Measurements from ENCODE around the gene EEFSEC. TPM values are rescaled to one million over a fixed set of nuclear protein-coding genes. Genes with fewer than 3 reads are reported as not detected.

EEFSEC gene
- total and polyA plus RNA-seq, 4 donors: 9.8 to 20.1 (median 11.6) TPM

DNA sequence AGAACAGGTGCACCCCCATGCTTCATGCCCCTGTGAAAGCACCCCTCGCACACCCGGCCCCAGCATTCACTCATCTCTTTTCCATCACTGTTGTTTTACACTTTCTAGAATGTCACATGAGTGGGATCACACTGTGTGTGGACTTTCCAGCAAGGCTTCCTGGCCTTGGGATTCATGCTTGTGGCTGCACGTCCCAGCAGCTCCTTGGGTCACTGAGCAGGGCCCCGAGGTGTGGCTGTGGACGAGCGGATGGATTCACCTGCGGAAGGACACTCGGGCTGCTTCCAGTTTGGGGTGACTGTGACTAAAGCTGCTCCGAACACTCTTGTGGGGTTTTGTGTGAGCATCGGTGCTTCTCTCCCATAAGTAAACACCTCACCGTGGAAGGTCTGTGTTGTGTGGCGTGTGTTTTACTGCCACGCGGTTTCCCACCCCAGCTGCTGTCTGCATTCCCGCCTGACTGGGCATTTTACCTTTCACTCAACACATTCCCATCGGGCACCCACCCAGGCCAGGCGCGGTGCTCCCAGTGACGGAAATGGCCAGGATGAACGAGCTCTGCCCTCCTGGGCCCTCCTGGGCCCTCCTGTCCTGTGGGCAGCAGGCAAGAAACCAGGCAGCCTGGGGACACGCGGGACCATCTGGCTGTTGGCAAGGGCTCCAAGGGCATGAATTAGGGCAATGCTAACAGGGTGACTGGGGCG, 272.0 kb downstream of the EEFSEC start:
- WGBS, 2 donors: 89 to 94% methylated on average over 23 of the region's 23 CpGs
- ATAC-seq (ENCODE audit: insufficient read depth, low FRiP score) (no peak), DNase-seq (no peak)
- Histone ChIP-seq H3K9me3 (ENCODE audit: control insufficient read depth in 4 of 4, insufficient read depth in 3 of 4, low read length in 3 of 4) (no peaks in the 10 kb centered on the region), H3K27ac (ENCODE audit: low read depth in 1 of 2, low read length in 1 of 2) (no peak overlapping the region), H3K36me3 (ENCODE audit: control insufficient read depth in 4 of 4, insufficient read depth in 4 of 4, low read length in 4 of 4) (no peaks in the 10 kb centered on the region), H3K4me3 (no peak overlapping the region), H3K4me1 (ENCODE audit: control insufficient read depth in 5 of 5, insufficient read depth in 5 of 5, low read length in 5 of 5) (peaks cover 0 to 2% (median 0%) of the 10 kb centered on the region in 5 donors), H3K9ac (ENCODE audit: insufficient read depth in 1 of 2, low read length in 2 of 2) (no peak overlapping the region), H3K27me3 (ENCODE audit: control insufficient read depth in 3 of 3, insufficient read depth in 3 of 3, low read length in 2 of 3) (peaks cover 0 to 7% (median 0%) of the 10 kb centered on the region in 3 donors)
- TF ChIP-seq, protein P1, sequence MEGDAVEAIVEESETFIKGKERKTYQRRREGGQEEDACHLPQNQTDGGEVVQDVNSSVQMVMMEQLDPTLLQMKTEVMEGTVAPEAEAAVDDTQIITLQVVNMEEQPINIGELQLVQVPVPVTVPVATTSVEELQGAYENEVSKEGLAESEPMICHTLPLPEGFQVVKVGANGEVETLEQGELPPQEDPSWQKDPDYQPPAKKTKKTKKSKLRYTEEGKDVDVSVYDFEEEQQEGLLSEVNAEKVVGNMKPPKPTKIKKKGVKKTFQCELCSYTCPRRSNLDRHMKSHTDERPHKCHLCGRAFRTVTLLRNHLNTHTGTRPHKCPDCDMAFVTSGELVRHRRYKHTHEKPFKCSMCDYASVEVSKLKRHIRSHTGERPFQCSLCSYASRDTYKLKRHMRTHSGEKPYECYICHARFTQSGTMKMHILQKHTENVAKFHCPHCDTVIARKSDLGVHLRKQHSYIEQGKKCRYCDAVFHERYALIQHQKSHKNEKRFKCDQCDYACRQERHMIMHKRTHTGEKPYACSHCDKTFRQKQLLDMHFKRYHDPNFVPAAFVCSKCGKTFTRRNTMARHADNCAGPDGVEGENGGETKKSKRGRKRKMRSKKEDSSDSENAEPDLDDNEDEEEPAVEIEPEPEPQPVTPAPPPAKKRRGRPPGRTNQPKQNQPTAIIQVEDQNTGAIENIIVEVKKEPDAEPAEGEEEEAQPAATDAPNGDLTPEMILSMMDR (IDR thresholded peaks at IDR 0.05; ENCODE audit: control extremely low read depth, extremely low read depth): no peak

DNA sequence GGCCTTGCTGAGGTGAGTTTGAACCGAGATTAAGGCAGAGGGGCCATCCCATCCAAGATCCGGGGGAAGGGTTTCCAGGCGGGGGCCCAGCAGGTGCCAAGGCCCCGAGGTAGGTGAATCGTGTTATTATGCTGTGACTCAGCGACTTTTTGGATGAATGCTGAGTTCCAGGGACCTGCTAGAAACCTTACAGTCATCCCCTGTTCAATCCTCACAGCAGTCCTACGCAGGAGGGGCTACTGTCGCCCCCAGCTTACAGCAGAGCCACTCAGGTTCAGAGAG, 272.5 kb downstream of the EEFSEC start:
- DNase-seq (no peak), ATAC-seq (ENCODE audit: insufficient read depth, low FRiP score) (no peak)
- H3K4me1 ChIP-seq (ENCODE audit: control insufficient read depth in 5 of 5, insufficient read depth in 5 of 5, low read length in 5 of 5): peaks cover 0 to 2% (median 0%) of the 10 kb centered on the region in 5 donors
- peaks cover 0 to 11% (median 1%) of the 10 kb centered on the region in 3 donors for H3K27me3 ChIP-seq (ENCODE audit: control insufficient read depth in 3 of 3, insufficient read depth in 3 of 3, low read length in 2 of 3)
- no peak overlapping the region for H3K9ac ChIP-seq (ENCODE audit: insufficient read depth in 1 of 2, low read length in 2 of 2)
- TF ChIP-seq, protein P1 (IDR thresholded peaks at IDR 0.05; ENCODE audit: control extremely low read depth, extremely low read depth): no peak
- H3K27ac ChIP-seq (ENCODE audit: low read depth in 1 of 2, low read length in 1 of 2): no peak overlapping the region
- 79 to 85% methylated on average over 8 of the region's 8 CpGs for WGBS, 2 donors
- no peaks in the 10 kb centered on the region for H3K36me3 ChIP-seq (ENCODE audit: control insufficient read depth in 4 of 4, insufficient read depth in 4 of 4, low read length in 4 of 4)
- H3K9me3 ChIP-seq (ENCODE audit: control insufficient read depth in 4 of 4, insufficient read depth in 3 of 4, low read length in 3 of 4): no peaks in the 10 kb centered on the region
- no peak overlapping the region for H3K4me3 ChIP-seq

DNA sequence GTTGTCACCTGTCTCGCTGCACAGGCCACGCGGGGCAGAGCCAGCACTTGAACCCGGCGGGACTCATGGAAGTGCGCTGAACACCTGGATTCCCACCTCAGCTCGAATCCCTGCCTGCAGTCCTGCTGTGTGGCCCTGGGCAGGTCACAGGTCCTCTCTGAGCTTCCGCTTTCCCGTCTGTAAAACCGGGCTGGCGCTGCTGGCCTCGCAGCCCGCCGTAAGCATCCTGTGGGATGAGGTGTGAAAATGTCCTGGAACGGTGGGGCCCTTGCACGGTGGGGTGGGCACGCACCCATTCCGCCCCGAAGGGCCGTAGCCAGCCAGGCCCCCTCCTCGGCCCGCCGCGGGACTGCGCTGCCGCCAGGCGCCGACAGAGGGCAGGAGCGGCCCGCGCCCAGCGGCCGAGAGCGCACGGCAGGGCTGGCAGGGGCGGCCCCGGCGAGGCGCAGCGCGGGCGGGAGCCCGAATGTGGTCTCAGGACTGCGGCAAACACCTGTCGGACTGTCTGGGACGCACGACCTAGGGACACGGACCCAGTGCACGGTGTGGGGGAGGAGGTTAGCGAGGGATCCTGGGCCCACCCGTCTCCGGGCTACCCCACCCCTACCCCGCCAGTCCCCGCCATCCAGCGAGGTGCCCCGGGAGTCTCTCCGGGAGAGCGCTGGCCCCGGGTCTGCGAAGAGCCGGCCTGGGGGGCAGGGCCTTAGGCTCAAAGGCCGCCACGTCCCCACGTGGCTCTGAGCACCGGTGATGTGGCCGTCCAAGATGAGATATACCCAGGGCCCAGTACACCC, 273.0 kb downstream of the EEFSEC start:
- Histone ChIP-seq H3K4me3 (no peak overlapping the region), H3K27me3 (ENCODE audit: control insufficient read depth in 3 of 3, insufficient read depth in 3 of 3, low read length in 2 of 3) (peaks cover 0 to 15% (median 7%) of the 10 kb centered on the region in 3 donors), H3K4me1 (ENCODE audit: control insufficient read depth in 5 of 5, insufficient read depth in 5 of 5, low read length in 5 of 5) (peaks cover 0 to 2% (median 0%) of the 10 kb centered on the region in 5 donors), H3K27ac (ENCODE audit: low read depth in 1 of 2, low read length in 1 of 2) (no peak overlapping the region), H3K9me3 (ENCODE audit: control insufficient read depth in 4 of 4, insufficient read depth in 3 of 4, low read length in 3 of 4) (no peaks in the 10 kb centered on the region), H3K9ac (ENCODE audit: insufficient read depth in 1 of 2, low read length in 2 of 2) (no peak overlapping the region), H3K36me3 (ENCODE audit: control insufficient read depth in 4 of 4, insufficient read depth in 4 of 4, low read length in 4 of 4) (no peaks in the 10 kb centered on the region)
- TF ChIP-seq, protein P1 (IDR thresholded peaks at IDR 0.05; ENCODE audit: control extremely low read depth, extremely low read depth): peak; percentile 72
- WGBS, 2 donors: 8 to 9% methylated on average over 57 to 66 of the region's 66 CpGs
- peak; percentile 81 for ATAC-seq (ENCODE audit: insufficient read depth, low FRiP score)
- peak; percentile 44 to 52 (median 49) for DNase-seq

Measured in lung (tissue), 12 donors.